ENCODE results near the gene MICU1. TPM values are rescaled to one million over a fixed set of nuclear protein-coding genes. Genes with fewer than 3 reads are reported as not detected.

The MICU1 gene
- total RNA-seq, 2 donors from 2014 or later: 44.3 to 51.8 TPM

- intact Hi-C loops (cut with DNase I): loop anchor here (2.0 to 10.0 kb wide), 4 partner anchors 330 to 700 kb away; partner anchors contain the start of gene MCU
- peak; percentile 82 for TF ChIP-seq CTCF (IDR thresholded peaks at IDR 0.05)
These were observed 261.6 kb downstream of the MICU1 start for GRCh38 chr10:72364239-72364777.

GRCh38 chr10:72356987-72357386 is 268.9 kb downstream of the MICU1 start:
- Histone ChIP-seq H3K4me1 (peaks cover 3% of the 10 kb centered on the region), H3K27ac (no peak overlapping the region), H3K9ac (ENCODE audit: low read depth in 2 of 2, low read length in 2 of 2) (no peak overlapping the region), H3K36me3 (no peaks in the 10 kb centered on the region), H3K9me3 (no peaks in the 10 kb centered on the region), H3K4me3 (no peak overlapping the region), H3K27me3 (no peaks in the 10 kb centered on the region)
- intact Hi-C loops (cut with DNase I): no loop called here
- DNase-seq: no peak
- TF ChIP-seq CTCF (IDR thresholded peaks at IDR 0.05): no peak

More at GRCh38 chr10:72364239-72364777, 261.6 kb downstream of the MICU1 start:
- Histone ChIP-seq H3K27ac (no peak overlapping the region), H3K4me1 (peaks cover 4% of the 10 kb centered on the region), H3K36me3 (no peaks in the 10 kb centered on the region), H3K27me3 (no peaks in the 10 kb centered on the region), H3K4me3 (no peak overlapping the region), H3K9ac (ENCODE audit: low read depth in 2 of 2, low read length in 2 of 2) (peak overlapping the region; percentile 16 to 51), H3K9me3 (no peaks in the 10 kb centered on the region)
- peak; percentile 85 for DNase-seq

GRCh38 chr10:72356115-72356514 is 269.8 kb downstream of the MICU1 start:
- no peak for TF ChIP-seq CTCF (IDR thresholded peaks at IDR 0.05)
- H3K9me3 ChIP-seq: no peaks in the 10 kb centered on the region
- H3K9ac ChIP-seq (ENCODE audit: low read depth in 2 of 2, low read length in 2 of 2): no peak overlapping the region
- no peak overlapping the region for H3K27ac ChIP-seq
- H3K27me3 ChIP-seq: no peaks in the 10 kb centered on the region
- no peak for DNase-seq
- peaks cover 3% of the 10 kb centered on the region for H3K4me1 ChIP-seq
- H3K4me3 ChIP-seq: no peak overlapping the region
- intact Hi-C loops (cut with DNase I): no loop called here
- H3K36me3 ChIP-seq: no peaks in the 10 kb centered on the region

GRCh38 chr10:72355214-72355555 is 270.7 kb downstream of the MICU1 start:
- H3K9me3 ChIP-seq: no peaks in the 10 kb centered on the region
- H3K27me3 ChIP-seq: no peaks in the 10 kb centered on the region
- H3K9ac ChIP-seq (ENCODE audit: low read depth in 2 of 2, low read length in 2 of 2): peak overlapping the region; percentile 17 to 89
- intact Hi-C loops (cut with DNase I): no loop called here
- peak overlapping the region; percentile 89 for H3K27ac ChIP-seq
- peaks cover 3% of the 10 kb centered on the region for H3K4me1 ChIP-seq
- H3K4me3 ChIP-seq: peak overlapping the region; percentile 71
- DNase-seq: no peak
- no peak for TF ChIP-seq CTCF (IDR thresholded peaks at IDR 0.05)
- H3K36me3 ChIP-seq: no peaks in the 10 kb centered on the region

- no peak for TF ChIP-seq CTCF (IDR thresholded peaks at IDR 0.05)
- Histone ChIP-seq H3K4me3 (peak within 1 kb of the TSS; percentile 71), H3K9me3 (no peaks in the 10 kb centered on the region), H3K27me3 (no peaks in the 10 kb centered on the region), H3K36me3 (no peaks in the 10 kb centered on the region), H3K9ac (ENCODE audit: low read depth in 2 of 2, low read length in 2 of 2) (peak within 1 kb of the TSS; percentile 89 to 98), H3K27ac (peak within 1 kb of the TSS; percentile 89), H3K4me1 (peaks cover 3% of the 10 kb centered on the region)
- DNase-seq: peak; percentile 91
- intact Hi-C loops (cut with DNase I): no loop called here
These were observed 271.3 kb downstream of the MICU1 start, which contains the start of gene DNAJB12 for GRCh38 chr10:72354356-72355213. Gene DNAJB12, minus strand, starts transcription at chr10:72354919. Its CDS starts 22 bp downstream, at chr10:72354897.

Data from colonic mucosa (tissue), 4 donors.